Panc1 (cell line): ENCODE results near the gene RBM47. TPM values are rescaled to one million over a fixed set of nuclear protein-coding genes. Genes with fewer than 3 reads are reported as not detected.

Source experiments
- ATAC-seq: fragments of 200-7000 bp; cut with Tn5 transposase; 2 replicates; pipeline ENCODE4 v1.9.1; 2020; ENCODE audit warnings: mild to moderate bottlenecking, moderate library complexity
- BruUV-seq: library from RNA; stranded (reverse); fragments of 400-500 nt; replicated peaks from 2 replicates; lab custom pipeline; 2021; lab: Mats Ljungman, UMichigan
- CTCF ChIA-PET: fragments of 300-600 bp; sonication (Branson Sonifier 250); formaldehyde crosslinking; loops from one replicate; lab custom pipeline; 2022; ENCODE audit warnings: antibody characterized with exemption; lab: Charles Lee
- POLR2A ChIA-PET: fragments of 300-600 bp; sonication (Branson Sonifier 250); formaldehyde crosslinking; loops from one replicate; lab custom pipeline; 2022; ENCODE audit warnings: antibody characterized with exemption; lab: Charles Lee
- DNase-seq: peaks from one replicate; pipeline ENCODE4 v3.0.0-alpha.2; 2010; ENCODE audit warnings: low read depth, low spot score
- H3K27ac ChIP-seq: 2 replicates; pipeline ENCODE4 v1.5.1; 2011; ENCODE audit warnings: mild to moderate bottlenecking, low read length, inconsistent platforms
- H3K27me3 ChIP-seq: fragments of 200-500 bp; sonication (Bioruptor generic); 2 replicates; pipeline ENCODE4 v1.6.0; 2014; ENCODE audit warnings: low read length, inconsistent platforms; ENCODE audit not compliant: control insufficient read depth, insufficient read depth
- H3K36me3 ChIP-seq: fragments of 200-500 bp; sonication (Bioruptor generic); 2 replicates; pipeline ENCODE4 v1.5.1; 2014; ENCODE audit warnings: inconsistent platforms, mild to moderate bottlenecking, low read length, moderate library complexity; ENCODE audit not compliant: control insufficient read depth, insufficient read depth
- H3K4me1 ChIP-seq: 2 replicates; pipeline ENCODE4 v1.5.1; 2011; ENCODE audit warnings: inconsistent platforms, mild to moderate bottlenecking, low read length, moderate library complexity; ENCODE audit not compliant: control insufficient read depth, insufficient read depth
- H3K4me3 ChIP-seq, 2 experiments: 2 replicates each; pipeline ENCODE4 v1.5.1; 2011 to 2012; ENCODE audit warnings: low read depth in 2 of 2, low read length in 2 of 2, mild to moderate bottlenecking in 2 of 2, inconsistent platforms in 1 of 2, moderate library complexity in 1 of 2
- H3K9me3 ChIP-seq: fragments of 200-500 bp; sonication (Bioruptor generic); 2 replicates; pipeline ENCODE4 v1.5.1; 2014; ENCODE audit warnings: low read depth, mild to moderate bottlenecking, inconsistent platforms, low read length, moderate library complexity; ENCODE audit not compliant: control insufficient read depth, insufficient read depth
- POLR2AphosphoS5 ChIP-seq: IDR thresholded peaks from 2 replicates; pipeline ENCODE4 v1.6.1; 2012; ENCODE audit warnings: mild to moderate bottlenecking, low read depth, low read length, moderate library complexity
- SIN3A ChIP-seq: IDR thresholded peaks from 2 replicates; pipeline ENCODE4 v1.6.1; 2012; ENCODE audit warnings: low read depth, mild to moderate bottlenecking, low read length, moderate library complexity, borderline replicate concordance; ENCODE audit not compliant: insufficient read depth
- TCF7L2 ChIP-seq: IDR thresholded peaks from 2 replicates; pipeline ENCODE4 v1.6.1; 2011; ENCODE audit warnings: mild to moderate bottlenecking, low read depth, low read length, inconsistent platforms
- in situ Hi-C: cut with HindIII; loops from 2 replicates; pipeline ENCODE4 v1.10.0; 2016; ENCODE audit warnings: low sequenced_read_pairs, low pct_unique_long_range_greater_than_20kb
- intact Hi-C: fragments of 100-400 bp; cut with micrococcal nuclease; formaldehyde crosslinking; loops from one replicate; pipeline ENCODE4 v1.10.0; 2022; ENCODE audit not compliant: unreplicated experiment
- total RNA-seq: library from RNA; stranded (reverse); gene quantifications from one replicate; pipeline ENCODE4 v1.2.1, GENCODE V29; 2021; ENCODE audit not compliant: unreplicated experiment
- TF ChIP-seq, protein P1 (sequence below): fragments of 450-650 bp; IDR thresholded peaks from 2 replicates; pipeline ENCODE4 v1.5.1; 2017; ENCODE audit warnings: mild to moderate bottlenecking
- TF ChIP-seq, protein P2 (sequence below), 2 experiments: IDR thresholded peaks; 2 replicates each; pipeline ENCODE4 v1.6.1; 2011 to 2012; ENCODE audit warnings: low read depth in 2 of 2, control low read depth in 1 of 2, low read length in 1 of 2, mild to moderate bottlenecking in 1 of 2, moderate library complexity in 1 of 2; ENCODE audit not compliant: insufficient read depth in 1 of 2

The RBM47 gene
- total RNA-seq, 1 experiment from 2014 or later, result 2.0 TPM

DNA sequence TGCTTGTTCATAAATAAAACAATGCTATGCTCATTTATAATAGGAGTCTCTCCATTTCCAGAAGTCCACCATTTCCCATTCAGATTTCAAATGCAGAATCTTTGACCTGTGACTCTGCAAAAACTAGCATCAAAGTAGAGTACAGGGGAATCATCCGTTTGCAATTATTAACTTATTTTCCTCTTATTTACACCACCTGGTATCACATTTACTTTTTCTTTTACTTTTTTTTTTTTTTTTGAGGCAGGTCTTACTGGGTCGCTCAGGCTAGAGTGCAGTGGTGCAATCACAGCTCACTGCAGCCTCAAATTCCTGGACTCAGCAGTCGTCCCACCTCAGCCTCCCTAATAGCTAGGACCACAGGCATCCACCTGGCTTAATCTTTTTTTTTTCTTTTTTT lies 37.6 kb downstream of the RBM47 start:
- DNase-seq, result no peak
- in situ Hi-C loops (no loop called here), intact Hi-C loops (no loop called here)
- H3K36me3 ChIP-seq, result no peaks in the 10 kb centered on the region
- no peak for ATAC-seq
- H3K9me3 ChIP-seq, result no peaks in the 10 kb centered on the region
- H3K27me3 ChIP-seq, result no peaks in the 10 kb centered on the region
- no peaks in the 10 kb centered on the region for H3K4me1 ChIP-seq
- POLR2A ChIA-PET, result interaction anchor here (0.7 kb wide), 1 partner anchor 132 kb away, joined by 10 read pairs; no protein-coding TSS in a partner anchor
- CTCF ChIA-PET, result no interaction called here
- no TSS peak for BruUV-seq
- TF ChIP-seq, protein P1, sequence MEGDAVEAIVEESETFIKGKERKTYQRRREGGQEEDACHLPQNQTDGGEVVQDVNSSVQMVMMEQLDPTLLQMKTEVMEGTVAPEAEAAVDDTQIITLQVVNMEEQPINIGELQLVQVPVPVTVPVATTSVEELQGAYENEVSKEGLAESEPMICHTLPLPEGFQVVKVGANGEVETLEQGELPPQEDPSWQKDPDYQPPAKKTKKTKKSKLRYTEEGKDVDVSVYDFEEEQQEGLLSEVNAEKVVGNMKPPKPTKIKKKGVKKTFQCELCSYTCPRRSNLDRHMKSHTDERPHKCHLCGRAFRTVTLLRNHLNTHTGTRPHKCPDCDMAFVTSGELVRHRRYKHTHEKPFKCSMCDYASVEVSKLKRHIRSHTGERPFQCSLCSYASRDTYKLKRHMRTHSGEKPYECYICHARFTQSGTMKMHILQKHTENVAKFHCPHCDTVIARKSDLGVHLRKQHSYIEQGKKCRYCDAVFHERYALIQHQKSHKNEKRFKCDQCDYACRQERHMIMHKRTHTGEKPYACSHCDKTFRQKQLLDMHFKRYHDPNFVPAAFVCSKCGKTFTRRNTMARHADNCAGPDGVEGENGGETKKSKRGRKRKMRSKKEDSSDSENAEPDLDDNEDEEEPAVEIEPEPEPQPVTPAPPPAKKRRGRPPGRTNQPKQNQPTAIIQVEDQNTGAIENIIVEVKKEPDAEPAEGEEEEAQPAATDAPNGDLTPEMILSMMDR, result no peak
- TF ChIP-seq, protein P2, sequence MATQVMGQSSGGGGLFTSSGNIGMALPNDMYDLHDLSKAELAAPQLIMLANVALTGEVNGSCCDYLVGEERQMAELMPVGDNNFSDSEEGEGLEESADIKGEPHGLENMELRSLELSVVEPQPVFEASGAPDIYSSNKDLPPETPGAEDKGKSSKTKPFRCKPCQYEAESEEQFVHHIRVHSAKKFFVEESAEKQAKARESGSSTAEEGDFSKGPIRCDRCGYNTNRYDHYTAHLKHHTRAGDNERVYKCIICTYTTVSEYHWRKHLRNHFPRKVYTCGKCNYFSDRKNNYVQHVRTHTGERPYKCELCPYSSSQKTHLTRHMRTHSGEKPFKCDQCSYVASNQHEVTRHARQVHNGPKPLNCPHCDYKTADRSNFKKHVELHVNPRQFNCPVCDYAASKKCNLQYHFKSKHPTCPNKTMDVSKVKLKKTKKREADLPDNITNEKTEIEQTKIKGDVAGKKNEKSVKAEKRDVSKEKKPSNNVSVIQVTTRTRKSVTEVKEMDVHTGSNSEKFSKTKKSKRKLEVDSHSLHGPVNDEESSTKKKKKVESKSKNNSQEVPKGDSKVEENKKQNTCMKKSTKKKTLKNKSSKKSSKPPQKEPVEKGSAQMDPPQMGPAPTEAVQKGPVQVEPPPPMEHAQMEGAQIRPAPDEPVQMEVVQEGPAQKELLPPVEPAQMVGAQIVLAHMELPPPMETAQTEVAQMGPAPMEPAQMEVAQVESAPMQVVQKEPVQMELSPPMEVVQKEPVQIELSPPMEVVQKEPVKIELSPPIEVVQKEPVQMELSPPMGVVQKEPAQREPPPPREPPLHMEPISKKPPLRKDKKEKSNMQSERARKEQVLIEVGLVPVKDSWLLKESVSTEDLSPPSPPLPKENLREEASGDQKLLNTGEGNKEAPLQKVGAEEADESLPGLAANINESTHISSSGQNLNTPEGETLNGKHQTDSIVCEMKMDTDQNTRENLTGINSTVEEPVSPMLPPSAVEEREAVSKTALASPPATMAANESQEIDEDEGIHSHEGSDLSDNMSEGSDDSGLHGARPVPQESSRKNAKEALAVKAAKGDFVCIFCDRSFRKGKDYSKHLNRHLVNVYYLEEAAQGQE (IDR thresholded peaks at IDR 0.05; ENCODE audit: insufficient read depth in 1 of 2, low read depth in 2 of 2, low read length in 1 of 2), result no peak
- TF ChIP-seq TCF7L2 (no peak), POLR2AphosphoS5 (no peak), SIN3A (no peak)
- no peak overlapping the region for H3K27ac ChIP-seq
- no peak overlapping the region for H3K4me3 ChIP-seq

DNA sequence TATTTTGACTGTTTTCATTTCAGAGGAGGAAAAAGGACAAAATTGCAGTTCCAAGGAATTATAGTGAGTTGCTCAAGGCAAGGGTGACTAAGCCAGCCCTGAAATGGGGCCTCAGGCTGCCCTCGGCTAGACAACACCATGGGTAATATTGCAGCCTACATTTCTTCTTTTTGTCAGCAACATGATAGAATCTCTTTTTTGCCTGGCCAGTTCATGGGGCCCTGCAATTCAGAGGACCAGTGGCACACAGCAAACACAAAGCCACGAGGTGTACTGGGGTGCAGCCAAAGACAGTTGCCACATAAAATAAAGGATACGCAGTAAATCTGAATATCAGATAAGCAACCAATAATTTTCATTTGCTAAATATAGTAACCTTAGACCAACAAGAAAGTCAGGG lies 41.8 kb downstream of the RBM47 start:
- no peak overlapping the region for H3K4me3 ChIP-seq
- BruUV-seq, result no TSS peak
- CTCF ChIA-PET, result no interaction called here
- intact Hi-C loops, result no loop called here
- H3K9me3 ChIP-seq, result no peaks in the 10 kb centered on the region
- H3K27ac ChIP-seq, result no peak overlapping the region
- no peaks in the 10 kb centered on the region for H3K36me3 ChIP-seq
- TF ChIP-seq, protein P1, result no peak
- TF ChIP-seq, protein P2 (IDR thresholded peaks at IDR 0.05; ENCODE audit: insufficient read depth in 1 of 2, low read depth in 2 of 2, low read length in 1 of 2), result no peak
- TF ChIP-seq POLR2AphosphoS5 (no peak), SIN3A (no peak)
- POLR2A ChIA-PET, result no interaction called here
- H3K27me3 ChIP-seq, result no peaks in the 10 kb centered on the region
- DNase-seq, result no peak
- H3K4me1 ChIP-seq, result no peaks in the 10 kb centered on the region
- no peak for ATAC-seq
- in situ Hi-C loops, result no loop called here
